Type B pancreatic cell (in vitro differentiated cells): ENCODE measurements around the gene GPR171. TPM values are rescaled to one million over a fixed set of nuclear protein-coding genes. Genes with fewer than 3 reads are reported as not detected.

Source experiments
- DNase-seq: peaks from one replicate; pipeline ENCODE4 v3.0.0; 2021; ENCODE audit warnings: mixed read lengths; ENCODE audit not compliant: unreplicated experiment; ENCODE audit errors: extremely low spot score
- H3K27ac Mint-ChIP-seq: 2 replicates; pipeline ENCODE4 v1.8.0; 2021; ENCODE audit warnings: mild to moderate bottlenecking, mixed read lengths
- H3K27me3 Mint-ChIP-seq: 2 replicates; pipeline ENCODE4 v1.8.0; 2021; ENCODE audit warnings: mixed read lengths
- H3K36me3 Mint-ChIP-seq: 2 replicates; pipeline ENCODE4 v1.8.0; 2021; ENCODE audit warnings: mixed read lengths
- H3K4me1 Mint-ChIP-seq: one replicate; pipeline ENCODE4 v1.8.0; 2021; ENCODE audit warnings: mixed read lengths; ENCODE audit not compliant: unreplicated experiment
- H3K4me3 Mint-ChIP-seq: 2 replicates; pipeline ENCODE4 v1.8.0; 2021; ENCODE audit warnings: mild to moderate bottlenecking, mixed read lengths
- H3K9me3 Mint-ChIP-seq: 2 replicates; pipeline ENCODE4 v1.8.0; 2021; ENCODE audit warnings: mixed read lengths
- CTCF ChIP-seq: fragments of 200-600 bp; sonication (generic); conservative IDR thresholded peaks from 2 replicates; pipeline ENCODE4 v1.5.0; 2021; ENCODE audit warnings: antibody characterized with exemption, mild to moderate bottlenecking
- total RNA-seq: library from RNA; stranded (reverse); gene quantifications from 2 replicates; pipeline ENCODE4 v1.2.1, GENCODE V29; 2021; ENCODE audit warnings: low replicate concordance

GPR171 gene
- total RNA-seq, 1 donor from 2014 or later, result not detected

- Mint-ChIP-seq H3K4me3 (no peak overlapping the region), H3K27ac (no peak overlapping the region), H3K27me3 (no peaks in the 10 kb centered on the region), H3K36me3 (peaks cover 5% of the 10 kb centered on the region), H3K9me3 (no peaks in the 10 kb centered on the region), H3K4me1 (no peaks in the 10 kb centered on the region)
- DNase-seq, result no peak
- TF ChIP-seq CTCF, result no peak
Measured at GRCh38 chr3:151169262-151169947, 33.6 kb downstream of the GPR171 start.

- peaks cover 5% of the 10 kb centered on the region for H3K36me3 Mint-ChIP-seq
- DNase-seq, result no peak
- no peak overlapping the region for H3K27ac Mint-ChIP-seq
- TF ChIP-seq CTCF, result peak; percentile 83
- H3K4me1 Mint-ChIP-seq, result no peaks in the 10 kb centered on the region
- H3K4me3 Mint-ChIP-seq, result no peak overlapping the region
- no peaks in the 10 kb centered on the region for H3K9me3 Mint-ChIP-seq
- H3K27me3 Mint-ChIP-seq, result no peaks in the 10 kb centered on the region
Measured at GRCh38 chr3:151168269-151169094, 34.5 kb downstream of the GPR171 start.

GRCh38 chr3:151166161-151166560 is 36.9 kb downstream of the GPR171 start:
- Mint-ChIP-seq H3K4me3 (no peak overlapping the region), H3K4me1 (no peaks in the 10 kb centered on the region), H3K9me3 (no peaks in the 10 kb centered on the region), H3K27ac (no peak overlapping the region), H3K27me3 (no peaks in the 10 kb centered on the region), H3K36me3 (peaks cover 8% of the 10 kb centered on the region)
- no peak for DNase-seq
- no peak for TF ChIP-seq CTCF

GRCh38 chr3:151165226-151165625 is 37.8 kb downstream of the GPR171 start:
- Mint-ChIP-seq H3K9me3 (no peaks in the 10 kb centered on the region), H3K36me3 (peaks cover 8% of the 10 kb centered on the region), H3K27me3 (no peaks in the 10 kb centered on the region), H3K4me3 (no peak overlapping the region), H3K27ac (no peak overlapping the region), H3K4me1 (no peaks in the 10 kb centered on the region)
- no peak for TF ChIP-seq CTCF
- no peak for DNase-seq

- Mint-ChIP-seq H3K27me3 (no peaks in the 10 kb centered on the region), H3K4me3 (no peak overlapping the region), H3K36me3 (peaks cover 8% of the 10 kb centered on the region), H3K4me1 (peaks cover 4% of the 10 kb centered on the region), H3K27ac (no peak overlapping the region), H3K9me3 (no peaks in the 10 kb centered on the region)
- no peak for TF ChIP-seq CTCF
- DNase-seq, result no peak
Measured at GRCh38 chr3:151159806-151160205, 43.2 kb downstream of the GPR171 start.
